Renal pelvis (tissue), 12 donors: ENCODE data around the gene CDH18. TPM values are rescaled to one million over a fixed set of nuclear protein-coding genes. Genes with fewer than 3 reads are reported as not detected.

Experiments used
- DNase-seq: peaks from one replicate; pipeline ENCODE4 v3.0.0-alpha.2; 2013
- long read RNA-seq, 16 experiments: transcript quantifications; one replicate each; lab custom pipeline, GENCODE V29; 2026
- polyA plus RNA-seq, 3 donors: library from polyadenylated mRNA; unstranded; fragments of 120-200 nt; gene quantifications; one replicate each; pipeline ENCODE4 v1.2.1, GENCODE V29; 2013; ENCODE audit not compliant: insufficient read length in 3 of 3

CDH18 gene
- polyA plus RNA-seq, result 1 to 10 TPM in 2 of 3 donors, under 1 TPM in 1; 0.64 to 1.5 (median 1.1) TPM
- long read RNA-seq, donor 1, result 0 reads
- long read RNA-seq, donor 2, result 0 reads
- long read RNA-seq, donor 3, result 0 reads
- long read RNA-seq, donor 4, partial matches to known transcripts, result 0 of 1 reads
- long read RNA-seq, donor 4, other reads (novel, unspliced or antisense), result 0 of 1 reads
- long read RNA-seq, donor 5, result 0 reads
- long read RNA-seq, donor 6, result 0 reads
- long read RNA-seq, donor 7, result 0 reads
- long read RNA-seq, donor 8, result 0 reads
- long read RNA-seq, donor 9, result 0 reads
- long read RNA-seq, donor 10, result 0 reads
- long read RNA-seq, donor 11, result 0 reads
- long read RNA-seq, donor 12, result 0 reads
- long read RNA-seq, donor 13, result 0 reads
- long read RNA-seq, donor 14, result 0 reads
- long read RNA-seq, donor 15, result 0 reads
- long read RNA-seq, donor 16, result 0 reads

GRCh38 chr5:19987612-19988361 lies at the start of gene CDH18:
CDH18 (minus strand) TSS chr5:19988200; CDS start chr5:19838986, 149,214 bp downstream.
- DNase-seq, result peak; percentile 20

- DNase-seq, result no peak
Measured at GRCh38 chr5:20034717-20035116, 46.7 kb upstream of the CDH18 start.

GRCh38 chr5:20033881-20034280 lies 45.9 kb upstream of the CDH18 start:
- DNase-seq, result no peak

GRCh38 chr5:20032896-20033295 lies 44.9 kb upstream of the CDH18 start:
- no peak for DNase-seq

- DNase-seq, result no peak
Measured at GRCh38 chr5:20030125-20030524, 42.1 kb upstream of the CDH18 start.

GRCh38 chr5:20029266-20029665 lies 41.3 kb upstream of the CDH18 start:
- DNase-seq, result no peak

GRCh38 chr5:20028506-20028905 lies 40.5 kb upstream of the CDH18 start:
- no peak for DNase-seq

- no peak for DNase-seq
Measured at GRCh38 chr5:20023686-20024180, 35.7 kb upstream of the CDH18 start.

- DNase-seq, result no peak
Measured at GRCh38 chr5:20020247-20020646, 32.2 kb upstream of the CDH18 start.

- DNase-seq, result no peak
Measured at GRCh38 chr5:20017021-20017420, 29.0 kb upstream of the CDH18 start.

GRCh38 chr5:20000416-20000815 lies 12.4 kb upstream of the CDH18 start:
- DNase-seq, result no peak

- DNase-seq, result peak; percentile 12
Measured at GRCh38 chr5:19988457-19988856, 457 bp upstream of the CDH18 start.

GRCh38 chr5:19986806-19987205 lies 1.2 kb downstream of the CDH18 start:
- DNase-seq, result no peak

GRCh38 chr5:19986031-19986619 lies 1.9 kb downstream of the CDH18 start:
- no peak for DNase-seq

- DNase-seq, result no peak
Measured at GRCh38 chr5:19978476-19978875, 9.5 kb downstream of the CDH18 start.

- DNase-seq, result no peak
Measured at GRCh38 chr5:19977099-19977498, 10.9 kb downstream of the CDH18 start.

- DNase-seq, result no peak
Measured at GRCh38 chr5:19975795-19976194, 12.2 kb downstream of the CDH18 start.

- DNase-seq, result no peak
Measured at GRCh38 chr5:19960451-19960850, 27.5 kb downstream of the CDH18 start.

GRCh38 chr5:19959830-19960384 lies 28.1 kb downstream of the CDH18 start:
- no peak for DNase-seq

- DNase-seq, result no peak
Measured at GRCh38 chr5:19950897-19951296, 37.1 kb downstream of the CDH18 start.

GRCh38 chr5:19940192-19940591 lies 47.8 kb downstream of the CDH18 start:
- no peak for DNase-seq

- DNase-seq, result no peak
Measured at GRCh38 chr5:19930451-19930850, 57.5 kb downstream of the CDH18 start.
